HepG2 (cell line): ENCODE measurements around the gene DNAJC30. TPM values are rescaled to one million over a fixed set of nuclear protein-coding genes. Genes with fewer than 3 reads are reported as not detected.
"Not testable (repeated sequence)": the region's sequence is repeated elsewhere in the genome, so short reads cannot be mapped to it uniquely, and the experiment has no call there.

Experiments
- ATAC-seq: fragments of 200-7000 bp; cut with Tn5 transposase; 3 replicates; pipeline ENCODE4 v1.9.1; 2020; ENCODE audit warnings: mild to moderate bottlenecking, moderate library complexity
- BruUV-seq: library from RNA; stranded (reverse); fragments of 400-500 nt; replicated peaks from 2 replicates; lab custom pipeline; 2021; lab: Mats Ljungman, UMichigan
- CTCF ChIA-PET: fragments of 300-600 bp; formaldehyde crosslinking; extraction: SDS; loops from one replicate; lab custom pipeline; 2021; ENCODE audit warnings: low total read pairs, inconsistent platforms, low intra/inter-chr PET ratio; lab: Yijun Ruan, JAX
- POLR2A ChIA-PET: fragments of 350-600 bp; sonication (Branson Sonifier 250); formaldehyde crosslinking; loops from one replicate; lab custom pipeline; 2020; ENCODE audit warnings: antibody characterized with exemption, inconsistent platforms; lab: Yijun Ruan, JAX
- DNase-seq: peaks from one replicate; pipeline ENCODE4 v3.0.0-alpha.2; 2015; ENCODE audit warnings: low spot score
- FAIRE-seq: peaks from 3 replicates; lab custom pipeline; 2011; peaks lifted over from hg19 to GRCh38; lab: Jason Lieb, UNC
- H2AFZ ChIP-seq: one replicate; pipeline ENCODE4 v1.6.1; 2011; ENCODE audit warnings: low read length, inconsistent platforms
- H3K27ac ChIP-seq: fragments of 300-600 bp; 3 replicates; pipeline ENCODE4 v1.8.0; 2011; ENCODE audit warnings: mixed run types, mild to moderate bottlenecking, mixed read lengths, low read length, inconsistent platforms; ENCODE audit not compliant: insufficient read depth; ENCODE audit errors: extremely low read length
- H3K27me3 ChIP-seq, 2 experiments: fragments of 200-600 bp in 1 of 2; 2 replicates in 1 of 2; 3 replicates in 1 of 2; pipeline versions ENCODE4 v1.6.0 to v1.8.0; 2011; ENCODE audit warnings: low read length in 2 of 2, mild to moderate bottlenecking in 2 of 2, moderate library complexity in 2 of 2, inconsistent platforms in 1 of 2; ENCODE audit not compliant: insufficient read depth in 2 of 2, control insufficient read depth in 1 of 2
- H3K36me3 ChIP-seq, 2 experiments: fragments of 200-600 bp in 1 of 2; replicated peaks in 1 of 2; 2 replicates in 1 of 2; 3 replicates in 1 of 2; pipeline versions ENCODE4 v1.5.1 to v1.8.0; 2011; ENCODE audit warnings: low read length in 2 of 2, inconsistent platforms in 1 of 2; ENCODE audit not compliant: insufficient read depth in 2 of 2, control insufficient read depth in 1 of 2
- H3K4me1 ChIP-seq: 2 replicates; pipeline ENCODE4 v1.5.1; 2012; ENCODE audit warnings: low read length, inconsistent platforms; ENCODE audit not compliant: insufficient read depth
- H3K4me2 ChIP-seq: 2 replicates; pipeline ENCODE4 v1.6.0; 2011; ENCODE audit warnings: low read depth, low read length, inconsistent platforms
- H3K4me3 ChIP-seq, 3 experiments: fragments of 200-600 bp in 1 of 3; sonication (generic), shearing (Covaris generic) in 1 of 3; replicated peaks in 1 of 3; 2 replicates each; pipeline ENCODE4 v1.5.1; 2011 to 2016; ENCODE audit warnings: low read length in 3 of 3, inconsistent platforms in 2 of 3, low read depth in 2 of 3, mild to moderate bottlenecking in 2 of 3, control low read depth in 1 of 3, mixed read lengths in 1 of 3; ENCODE audit not compliant: insufficient read depth in 1 of 3
- H3K79me2 ChIP-seq: one replicate; pipeline ENCODE4 v1.6.1; 2011; ENCODE audit warnings: low read length, inconsistent platforms; ENCODE audit not compliant: insufficient read depth
- H3K9ac ChIP-seq: 2 replicates; pipeline ENCODE4 v1.6.0; 2011; ENCODE audit warnings: mild to moderate bottlenecking, low read depth, low read length, inconsistent platforms; ENCODE audit not compliant: insufficient read depth
- H3K9me3 ChIP-seq: 2 replicates; pipeline ENCODE4 v1.5.1; 2012; ENCODE audit warnings: mild to moderate bottlenecking, low read length
- H4K20me1 ChIP-seq: 2 replicates; pipeline ENCODE4 v1.6.0; 2011; ENCODE audit warnings: inconsistent platforms, mild to moderate bottlenecking, low read length, moderate library complexity; ENCODE audit not compliant: insufficient read depth
- ZNF263 ChIP-seq: sonication (generic); formaldehyde crosslinking; IDR thresholded peaks from 2 replicates; pipeline ENCODE4 v1.4.0; 2020; ENCODE audit warnings: missing genetic modification reagents
- WGBS: methylation state at CpG from one replicate; pipeline ENCODE4 v1.1.6; 2017; ENCODE audit warnings: low lambda C conversion rate; 5-methylcytosine and 5-hydroxymethylcytosine counted together
- in situ Hi-C: cut with HindIII; loops from 2 replicates; pipeline ENCODE4 v1.10.0; 2017; ENCODE audit warnings: low pct_unique_long_range_greater_than_20kb; ENCODE audit not compliant: extremely low pct_ligation_motif_present
- intact Hi-C: fragments of 100-400 bp; cut with micrococcal nuclease; formaldehyde crosslinking; loops from one replicate; pipeline ENCODE4 v1.10.0; 2022; ENCODE audit not compliant: unreplicated experiment
- polyA plus RNA-seq, 8 experiments: library from polyadenylated mRNA; depleted of rRNA in 3 of 8; stranded (reverse) in 7 of 8; unstranded in 1 of 8; fragments of >200 nt; fragmentation: Illumina TruSeq in 4 of 8; extraction: Trizol in 4 of 8; gene quantifications; 2 replicates each; pipeline versions ENCODE4 v1.2.1 to v1.2.3, GENCODE V29; 2011 to 2016; ENCODE audit warnings: low read depth in 4 of 8, missing spikeins in 1 of 8, mixed read lengths in 1 of 8; ENCODE audit not compliant: insufficient read depth in 1 of 8
- total RNA-seq, 5 experiments: library from RNA; depleted of rRNA; stranded (reverse); fragments of >200 nt; fragmentation: Illumina TruSeq; extraction: Trizol; gene quantifications; 2 replicates each; pipeline ENCODE4 v1.2.3, GENCODE V29; 2016; ENCODE audit warnings: low read depth in 1 of 5
- TF ChIP-seq, protein P1 (sequence below): IDR thresholded peaks from 2 replicates; pipeline ENCODE4 v1.6.1; 2016; ENCODE audit warnings: control low read depth

DNAJC30 gene
- total and polyA plus RNA-seq, 2 of the 13 experiments (the other 11 are each of a cell fraction or from before 2014, with no cell fraction given) = 3.3 to 3.8 TPM

DNA sequence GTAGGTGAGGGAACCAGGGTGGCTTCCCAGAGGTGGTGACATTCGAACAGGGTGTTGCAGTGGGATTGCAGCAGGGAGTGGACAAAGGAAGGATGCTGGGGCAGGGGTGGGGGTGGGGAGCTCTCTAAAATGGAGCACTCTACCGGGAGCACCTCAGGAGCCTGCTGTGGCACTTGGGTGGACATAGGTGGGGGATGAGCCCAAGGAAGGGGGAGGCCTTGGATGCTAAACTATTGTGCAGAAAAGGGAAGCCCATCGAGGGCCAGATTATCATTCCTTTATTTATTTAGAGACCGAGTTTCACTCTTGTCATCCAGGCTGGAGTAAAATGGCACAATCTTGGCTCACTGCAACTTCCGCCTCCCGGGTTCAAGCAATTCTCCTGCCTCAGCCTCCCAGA lies 39.5 kb upstream of the DNAJC30 start:
- H3K27ac ChIP-seq = no peak overlapping the region
- no TSS peak for BruUV-seq
- no peak overlapping the region for H2AFZ ChIP-seq
- in situ Hi-C loops (no loop called here), intact Hi-C loops (no loop called here)
- H3K9ac ChIP-seq = no peak overlapping the region
- no peaks in the 10 kb centered on the region for H3K36me3 ChIP-seq
- no peak overlapping the region for H3K4me2 ChIP-seq
- WGBS = 17% methylated on average over 6 of the region's 6 CpGs
- peaks cover 29% of the 10 kb centered on the region for H3K4me1 ChIP-seq
- no peak for DNase-seq
- no peak for FAIRE-seq
- no peaks in the 10 kb centered on the region for H3K9me3 ChIP-seq
- H3K79me2 ChIP-seq = no peaks in the 10 kb centered on the region
- POLR2A ChIA-PET = no interaction called here
- TF ChIP-seq, protein P1, sequence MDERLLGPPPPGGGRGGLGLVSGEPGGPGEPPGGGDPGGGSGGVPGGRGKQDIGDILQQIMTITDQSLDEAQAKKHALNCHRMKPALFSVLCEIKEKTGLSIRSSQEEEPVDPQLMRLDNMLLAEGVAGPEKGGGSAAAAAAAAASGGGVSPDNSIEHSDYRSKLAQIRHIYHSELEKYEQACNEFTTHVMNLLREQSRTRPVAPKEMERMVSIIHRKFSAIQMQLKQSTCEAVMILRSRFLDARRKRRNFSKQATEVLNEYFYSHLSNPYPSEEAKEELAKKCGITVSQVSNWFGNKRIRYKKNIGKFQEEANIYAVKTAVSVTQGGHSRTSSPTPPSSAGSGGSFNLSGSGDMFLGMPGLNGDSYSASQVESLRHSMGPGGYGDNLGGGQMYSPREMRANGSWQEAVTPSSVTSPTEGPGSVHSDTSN (CRISPR knock-in tag) = no peak
- TF ChIP-seq ZNF263 = 0 out of 2 replicates have a peak, but pooled peaks have one; percentile 61
- no peak overlapping the region for H3K4me3 ChIP-seq
- CTCF ChIA-PET = no interaction called here
- H4K20me1 ChIP-seq = no peaks in the 10 kb centered on the region
- ATAC-seq = no peak
- H3K27me3 ChIP-seq = peaks cover 0 to 1% of the 10 kb centered on the region in 2 experiments; a peak in 2 of 5 replicates

DNA sequence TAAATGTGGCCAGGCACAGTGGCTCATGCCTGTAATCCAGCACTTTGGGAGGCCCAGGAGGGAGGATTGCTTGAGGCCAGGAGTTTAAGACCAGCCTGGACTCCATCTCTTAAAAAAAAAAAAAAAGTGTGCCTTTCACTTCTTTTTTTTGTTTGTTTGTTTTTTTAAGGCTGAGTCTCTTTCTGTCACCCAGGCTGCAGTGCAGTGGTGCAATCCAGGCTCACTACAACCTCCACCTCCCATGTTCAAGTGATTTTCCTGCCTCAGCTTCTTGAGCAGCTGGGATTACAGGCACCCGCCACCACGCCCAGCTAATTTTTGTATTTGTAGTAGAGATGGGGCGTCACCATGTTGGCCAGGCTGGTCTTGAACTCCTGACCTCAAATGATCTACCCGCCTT lies 38.9 kb upstream of the DNAJC30 start:
- CTCF ChIA-PET, H3K79me2 ChIP-seq, H3K36me3 ChIP-seq, H3K27me3 ChIP-seq, H2AFZ ChIP-seq, H3K9me3 ChIP-seq, ATAC-seq, H3K9ac ChIP-seq, in situ Hi-C loops, intact Hi-C loops, H4K20me1 ChIP-seq, H3K4me3 ChIP-seq, FAIRE-seq, BruUV-seq, H3K4me2 ChIP-seq, H3K27ac ChIP-seq, POLR2A ChIA-PET, DNase-seq: not testable (repeated sequence)
- 2% methylated on average over 4 of the region's 4 CpGs for WGBS
- H3K4me1 ChIP-seq = peaks cover 35% of the 10 kb centered on the region
